OCI-LY1 (cell line): ENCODE results near the gene NMT2.

Experiments
- EZH2 ChIP-seq: fragments of 200-600 bp; sonication (generic), shearing (Covaris generic); IDR thresholded peaks from 2 replicates; pipeline ENCODE4 v1.8.0; 2017; ENCODE audit warnings: borderline replicate concordance, mixed run types, mild to moderate bottlenecking, antibody characterized with exemption, low read length, moderate library complexity, mixed read lengths
- TF ChIP-seq, protein P1 (sequence below): fragments of 200-600 bp; sonication (generic), shearing (Covaris generic); IDR thresholded peaks from 2 replicates; pipeline ENCODE4 v1.5.1; 2017; ENCODE audit warnings: mild to moderate bottlenecking, antibody characterized with exemption, low read length, moderate library complexity, mixed read lengths

DNA sequence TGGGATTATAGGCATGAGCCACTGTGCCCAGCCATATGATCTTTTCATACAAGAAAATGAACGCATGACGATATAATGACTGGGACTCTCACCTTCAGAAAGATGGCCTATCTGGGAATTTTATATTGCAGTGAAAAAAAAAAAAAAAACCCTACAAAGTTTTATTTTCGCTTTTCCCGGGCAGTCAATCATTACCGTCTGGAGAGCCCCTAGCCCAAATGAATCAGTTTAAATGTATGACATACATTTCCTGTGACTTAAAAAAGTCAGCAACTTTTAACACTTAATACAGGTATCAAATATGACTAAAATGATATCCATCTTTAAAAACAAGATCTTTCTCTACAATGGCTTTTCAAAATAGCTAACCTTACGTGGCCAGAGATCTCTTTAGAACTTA lies 48.2 kb upstream of the NMT2 start:
- TF ChIP-seq, protein P1, sequence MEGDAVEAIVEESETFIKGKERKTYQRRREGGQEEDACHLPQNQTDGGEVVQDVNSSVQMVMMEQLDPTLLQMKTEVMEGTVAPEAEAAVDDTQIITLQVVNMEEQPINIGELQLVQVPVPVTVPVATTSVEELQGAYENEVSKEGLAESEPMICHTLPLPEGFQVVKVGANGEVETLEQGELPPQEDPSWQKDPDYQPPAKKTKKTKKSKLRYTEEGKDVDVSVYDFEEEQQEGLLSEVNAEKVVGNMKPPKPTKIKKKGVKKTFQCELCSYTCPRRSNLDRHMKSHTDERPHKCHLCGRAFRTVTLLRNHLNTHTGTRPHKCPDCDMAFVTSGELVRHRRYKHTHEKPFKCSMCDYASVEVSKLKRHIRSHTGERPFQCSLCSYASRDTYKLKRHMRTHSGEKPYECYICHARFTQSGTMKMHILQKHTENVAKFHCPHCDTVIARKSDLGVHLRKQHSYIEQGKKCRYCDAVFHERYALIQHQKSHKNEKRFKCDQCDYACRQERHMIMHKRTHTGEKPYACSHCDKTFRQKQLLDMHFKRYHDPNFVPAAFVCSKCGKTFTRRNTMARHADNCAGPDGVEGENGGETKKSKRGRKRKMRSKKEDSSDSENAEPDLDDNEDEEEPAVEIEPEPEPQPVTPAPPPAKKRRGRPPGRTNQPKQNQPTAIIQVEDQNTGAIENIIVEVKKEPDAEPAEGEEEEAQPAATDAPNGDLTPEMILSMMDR: no peak
- TF ChIP-seq EZH2: no peak
